Vagina (tissue), 2 donors: ENCODE results near the gene FBN3. TPM values are rescaled to one million over a fixed set of nuclear protein-coding genes. Genes with fewer than 3 reads are reported as not detected.

Experiments used
- DNase-seq, 2 donors: peaks; one replicate each; pipeline ENCODE4 v3.0.0-alpha.2; 2017; ENCODE audit errors: extremely low spot score in 2 of 2
- H3K27ac ChIP-seq: fragments of 200-600 bp; sonication (generic); one replicate; pipeline ENCODE4 v1.5.1; 2019
- H3K27me3 ChIP-seq: fragments of 200-600 bp; sonication (generic); one replicate; pipeline ENCODE4 v1.5.1; 2019
- H3K36me3 ChIP-seq, 2 donors: fragments of 200-600 bp; sonication (generic); one replicate each; pipeline ENCODE4 v1.5.1; 2017 to 2019
- H3K4me1 ChIP-seq: fragments of 200-600 bp; sonication (generic); one replicate; pipeline ENCODE4 v1.5.1; 2019
- H3K4me3 ChIP-seq, 2 donors: fragments of 200-600 bp; sonication (generic); 1 replicate in 1 of 2; 2 replicates in 1 of 2; pipeline ENCODE4 v1.5.1; 2016 to 2019
- H3K9me3 ChIP-seq: fragments of 200-600 bp; sonication (generic); one replicate; pipeline ENCODE4 v1.5.1; 2019
- CTCF ChIP-seq, 3 experiments: fragments of 450-650 bp in 2 of 3; fragments of 200-600 bp in 1 of 3; sonication (generic) in 1 of 3; IDR thresholded peaks; one replicate each; pipeline ENCODE4 v1.5.1; 2017 to 2019; ENCODE audit warnings: antibody characterized with exemption in 3 of 3, mild to moderate bottlenecking in 2 of 3, moderate library complexity in 2 of 3
- POLR2A ChIP-seq, 2 donors: fragments of 450-650 bp; IDR thresholded peaks; one replicate each; pipeline ENCODE4 v1.6.1; 2017; ENCODE audit warnings: antibody characterized with exemption in 2 of 2, mild to moderate bottlenecking in 2 of 2, moderate library complexity in 2 of 2
- POLR2AphosphoS5 ChIP-seq, 2 donors: sonication (generic); formaldehyde crosslinking; IDR thresholded peaks; one replicate each; pipeline ENCODE4 v1.9.0; 2017; ENCODE audit warnings: antibody characterized with exemption in 2 of 2, mild to moderate bottlenecking in 2 of 2, low read depth in 1 of 2; ENCODE audit not compliant: insufficient read depth in 1 of 2
- intact Hi-C: fragments of 100-400 bp; cut with DNase I; formaldehyde crosslinking; loops from one replicate; pipeline ENCODE4 v1.15.1; 2023
- total RNA-seq: library from RNA; depleted of rRNA; stranded (reverse); fragments of >200 nt; gene quantifications from one replicate; pipeline ENCODE4 v1.2.3, GENCODE V29; 2016

Gene FBN3
- total RNA-seq, 1 donor from 2014 or later: not detected

- no peak overlapping the region for H3K27ac ChIP-seq
- no peaks in the 10 kb centered on the region for H3K4me1 ChIP-seq
- H3K27me3 ChIP-seq: no peaks in the 10 kb centered on the region
- no peak for DNase-seq
- H3K9me3 ChIP-seq: no peaks in the 10 kb centered on the region
- no peak for TF ChIP-seq POLR2AphosphoS5 (IDR thresholded peaks at IDR 0.05; ENCODE audit: insufficient read depth in 1 of 2, low read depth in 1 of 2)
- TF ChIP-seq CTCF (IDR thresholded peaks at IDR 0.05): no peak
- no peak for TF ChIP-seq POLR2A (IDR thresholded peaks at IDR 0.05)
- intact Hi-C loops: no loop called here
- no peaks in the 10 kb centered on the region for H3K36me3 ChIP-seq
- H3K4me3 ChIP-seq: no peak overlapping the region
Measured at GRCh38 chr19:8127311-8127710, 22.1 kb downstream of the FBN3 start.

GRCh38 chr19:8126511-8126910 is 22.9 kb downstream of the FBN3 start:
- intact Hi-C loops: no loop called here
- no peak overlapping the region for H3K27ac ChIP-seq
- TF ChIP-seq POLR2AphosphoS5 (IDR thresholded peaks at IDR 0.05; ENCODE audit: insufficient read depth in 1 of 2, low read depth in 1 of 2) (no peak), POLR2A (IDR thresholded peaks at IDR 0.05) (no peak), CTCF (IDR thresholded peaks at IDR 0.05) (no peak)
- H3K27me3 ChIP-seq: no peaks in the 10 kb centered on the region
- no peaks in the 10 kb centered on the region for H3K9me3 ChIP-seq
- no peak for DNase-seq
- no peaks in the 10 kb centered on the region for H3K4me1 ChIP-seq
- no peak overlapping the region for H3K4me3 ChIP-seq
- no peaks in the 10 kb centered on the region for H3K36me3 ChIP-seq

- H3K4me1 ChIP-seq: no peaks in the 10 kb centered on the region
- intact Hi-C loops: no loop called here
- H3K27ac ChIP-seq: no peak overlapping the region
- TF ChIP-seq CTCF (IDR thresholded peaks at IDR 0.05) (no peak), POLR2AphosphoS5 (IDR thresholded peaks at IDR 0.05; ENCODE audit: insufficient read depth in 1 of 2, low read depth in 1 of 2) (no peak), POLR2A (IDR thresholded peaks at IDR 0.05) (no peak)
- no peaks in the 10 kb centered on the region for H3K9me3 ChIP-seq
- H3K36me3 ChIP-seq: no peaks in the 10 kb centered on the region
- no peak for DNase-seq
- H3K4me3 ChIP-seq: no peak overlapping the region
- no peaks in the 10 kb centered on the region for H3K27me3 ChIP-seq
Measured at GRCh38 chr19:8126008-8126407, 23.4 kb downstream of the FBN3 start.

GRCh38 chr19:8123683-8124082 is 25.7 kb downstream of the FBN3 start:
- DNase-seq: no peak
- Histone ChIP-seq H3K4me3 (no peak overlapping the region), H3K27ac (no peak overlapping the region), H3K27me3 (no peaks in the 10 kb centered on the region), H3K4me1 (no peaks in the 10 kb centered on the region), H3K36me3 (no peaks in the 10 kb centered on the region), H3K9me3 (no peaks in the 10 kb centered on the region)
- intact Hi-C loops: no loop called here
- TF ChIP-seq POLR2AphosphoS5 (IDR thresholded peaks at IDR 0.05; ENCODE audit: insufficient read depth in 1 of 2, low read depth in 1 of 2) (no peak), POLR2A (IDR thresholded peaks at IDR 0.05) (no peak), CTCF (IDR thresholded peaks at IDR 0.05) (no peak)

GRCh38 chr19:8120636-8121480 is 28.5 kb downstream of the FBN3 start:
- H3K27ac ChIP-seq: no peak overlapping the region
- no peak for TF ChIP-seq CTCF (IDR thresholded peaks at IDR 0.05)
- no peak for TF ChIP-seq POLR2A (IDR thresholded peaks at IDR 0.05)
- no peak for TF ChIP-seq POLR2AphosphoS5 (IDR thresholded peaks at IDR 0.05; ENCODE audit: insufficient read depth in 1 of 2, low read depth in 1 of 2)
- no peaks in the 10 kb centered on the region for H3K4me1 ChIP-seq
- H3K36me3 ChIP-seq: no peaks in the 10 kb centered on the region
- no peak overlapping the region for H3K4me3 ChIP-seq
- no peak for DNase-seq
- no peaks in the 10 kb centered on the region for H3K27me3 ChIP-seq
- intact Hi-C loops: no loop called here
- no peaks in the 10 kb centered on the region for H3K9me3 ChIP-seq
